HG02798 (cell line): ENCODE results near the gene RABGAP1L.

ENCODE experiments used
- ATAC-seq: cut with Tn5 transposase; IDR thresholded peaks from one replicate; pipeline ENCODE4 v1.9.1; 2021; ENCODE audit warnings: mild to moderate bottlenecking; ENCODE audit not compliant: unreplicated experiment, poor library complexity

RABGAP1L gene

GRCh38 chr1:174726880-174727585, 567.7 kb downstream of the RABGAP1L start:
- ATAC-seq: no peak

GRCh38 chr1:174734270-174734669, 575.0 kb downstream of the RABGAP1L start:
- no peak for ATAC-seq

DNA sequence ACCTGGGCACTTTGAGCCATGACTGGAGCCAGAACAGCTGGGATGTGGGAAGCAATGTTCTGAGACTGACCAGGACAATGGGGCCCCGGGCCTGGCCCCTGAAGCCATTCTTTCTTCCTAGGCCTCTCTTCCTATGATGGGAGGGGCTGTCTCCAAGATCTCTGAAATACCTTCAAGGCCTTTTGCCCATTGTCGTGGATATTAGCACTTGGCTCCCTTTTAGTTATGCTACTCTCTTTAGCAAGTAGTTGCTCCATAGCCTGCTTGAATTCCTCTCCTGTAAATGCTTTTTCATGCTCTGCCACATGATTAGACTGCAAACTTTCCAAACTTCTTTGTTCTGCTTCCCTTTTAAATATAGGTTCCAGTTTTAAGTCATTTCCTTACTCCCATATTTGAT, 577.5 kb downstream of the RABGAP1L start:
- ATAC-seq: no peak

DNA sequence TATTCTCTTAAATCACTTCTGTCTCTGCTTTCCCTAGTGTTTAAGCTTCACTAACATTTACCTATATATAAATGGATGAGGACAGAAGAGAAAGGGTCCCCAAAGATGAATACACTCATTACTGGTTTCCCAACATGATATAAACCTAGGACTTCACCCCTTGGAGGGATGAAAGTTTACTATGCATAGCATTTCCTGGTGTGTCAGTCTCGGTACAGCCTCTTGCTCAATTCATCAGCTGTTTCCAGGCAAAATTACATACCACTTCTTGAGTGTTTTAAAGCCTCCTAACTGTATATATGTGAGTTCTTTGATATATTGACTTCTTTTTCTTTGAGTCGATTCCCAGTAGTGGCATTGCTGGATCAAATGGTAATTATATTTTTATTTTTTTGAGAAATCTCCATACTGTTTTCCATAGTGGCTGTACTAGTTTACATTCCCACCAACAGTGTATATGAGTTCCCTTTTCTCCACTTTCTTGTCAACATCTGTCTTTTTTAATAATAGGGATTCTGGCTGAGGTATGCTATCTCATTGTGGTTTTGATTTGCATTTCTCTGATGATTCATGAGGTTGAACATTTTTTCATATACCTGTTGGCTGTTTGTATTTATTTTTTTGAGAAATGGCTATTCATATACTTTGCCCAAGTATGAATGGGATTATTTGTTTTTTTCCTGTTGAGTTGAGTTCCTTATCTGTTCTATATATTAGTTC, 581.1 kb downstream of the RABGAP1L start:
- no peak for ATAC-seq

DNA sequence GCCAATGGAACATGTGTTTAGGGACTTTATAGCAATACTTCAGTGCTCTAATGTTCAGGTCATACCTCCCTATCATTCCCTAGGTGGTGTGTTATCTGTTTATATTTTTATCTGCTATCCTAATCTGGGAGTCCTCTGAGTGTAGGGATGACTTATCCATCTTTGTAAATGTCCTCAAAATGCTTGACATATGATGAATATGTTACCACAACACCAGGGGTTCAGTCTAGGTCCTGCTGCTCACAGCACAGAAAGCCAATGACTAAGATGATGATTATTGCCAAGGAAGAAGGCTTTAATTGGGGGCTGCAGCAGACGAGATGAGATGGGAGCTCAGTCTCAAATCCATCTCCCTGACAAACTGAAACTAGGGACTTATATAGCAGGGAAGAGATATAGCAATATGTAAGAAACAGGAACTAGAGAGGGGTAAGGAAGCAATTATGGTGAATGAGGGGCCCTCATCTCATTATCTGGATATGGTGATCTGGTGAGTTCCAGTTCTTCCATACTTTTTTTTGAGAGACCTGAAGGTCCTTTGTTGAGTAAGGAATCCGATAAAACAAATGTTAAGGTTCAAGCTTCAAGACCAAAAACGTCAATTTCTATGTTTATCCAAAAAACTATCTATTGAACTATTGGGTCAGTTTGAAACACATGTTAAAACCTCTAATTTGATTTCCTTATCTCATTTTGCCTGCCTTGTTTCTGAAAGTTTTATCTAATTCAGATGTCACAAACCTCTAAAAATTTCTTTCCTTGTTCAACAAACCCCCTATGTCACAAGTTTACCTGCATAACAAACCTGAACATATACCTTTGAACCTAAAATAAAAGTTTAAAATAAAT, 583.7 kb downstream of the RABGAP1L start:
- no peak for ATAC-seq

DNA sequence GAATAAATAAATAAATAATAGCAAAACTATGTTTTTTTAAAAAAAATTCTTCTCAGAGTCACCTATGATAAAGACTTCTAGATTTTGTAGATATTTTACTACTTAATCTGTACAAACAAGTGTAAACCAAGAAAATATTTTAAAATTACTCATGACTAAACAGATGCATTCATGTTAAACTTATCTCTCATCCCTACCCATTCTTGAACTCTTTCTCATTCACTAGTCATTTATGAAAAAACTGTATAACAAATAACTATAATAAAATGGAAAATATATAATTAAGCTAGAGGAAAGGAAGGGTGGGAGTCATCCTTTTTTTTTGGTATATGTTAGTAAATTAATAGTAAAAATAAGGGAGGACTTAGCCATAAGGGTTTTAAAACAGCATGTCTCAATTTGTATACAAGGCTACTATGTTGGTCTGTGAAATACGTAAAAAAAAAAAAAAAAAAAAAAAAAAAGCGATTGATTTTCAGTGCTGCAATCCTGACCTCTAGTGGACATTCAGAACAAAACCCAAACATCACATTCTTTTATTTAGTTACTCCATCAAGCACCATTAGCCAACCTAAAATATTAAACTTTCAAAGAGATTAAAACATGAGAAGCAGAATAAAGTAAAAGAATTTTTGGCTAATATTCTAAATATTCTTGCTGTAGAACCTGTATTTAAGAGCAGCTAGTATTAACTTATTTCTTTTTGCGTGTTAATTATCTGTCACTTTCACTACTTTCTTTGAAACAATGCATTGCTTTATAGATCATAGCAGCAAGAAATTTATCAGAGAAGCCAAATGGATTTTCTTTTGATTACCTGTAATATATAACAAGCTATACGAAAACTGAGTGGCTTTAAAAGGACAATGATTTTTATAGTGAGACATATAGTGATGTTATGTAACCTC, 584.6 kb downstream of the RABGAP1L start:
- ATAC-seq: no peak

DNA sequence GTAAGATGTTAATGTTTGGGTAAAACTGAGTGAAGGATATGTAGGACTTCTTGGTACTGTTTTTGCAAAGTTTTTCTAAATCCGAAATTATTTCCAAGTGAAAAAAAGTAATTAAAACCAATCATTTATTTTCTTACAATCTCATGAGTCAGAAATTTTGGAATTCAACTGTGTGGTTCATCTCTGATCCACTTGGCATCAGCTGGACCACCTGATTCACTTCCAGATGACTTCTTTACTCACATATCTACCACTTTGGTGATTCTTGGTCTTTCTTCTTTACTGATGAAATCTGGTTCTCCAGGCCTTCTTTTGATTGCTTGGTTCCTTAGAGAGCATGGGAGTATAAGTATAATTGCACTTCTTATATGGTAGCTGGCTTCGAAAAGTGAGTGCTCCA, 585.6 kb downstream of the RABGAP1L start:
- ATAC-seq: no peak

GRCh38 chr1:174746024-174746808, 586.9 kb downstream of the RABGAP1L start:
- ATAC-seq: no peak

GRCh38 chr1:174747613-174748012, 588.3 kb downstream of the RABGAP1L start:
- ATAC-seq: no peak

- ATAC-seq: no peak
These were observed 589.3 kb downstream of the RABGAP1L start for GRCh38 chr1:174748586-174748985.

GRCh38 chr1:174753131-174753530, 593.8 kb downstream of the RABGAP1L start:
- no peak for ATAC-seq

DNA sequence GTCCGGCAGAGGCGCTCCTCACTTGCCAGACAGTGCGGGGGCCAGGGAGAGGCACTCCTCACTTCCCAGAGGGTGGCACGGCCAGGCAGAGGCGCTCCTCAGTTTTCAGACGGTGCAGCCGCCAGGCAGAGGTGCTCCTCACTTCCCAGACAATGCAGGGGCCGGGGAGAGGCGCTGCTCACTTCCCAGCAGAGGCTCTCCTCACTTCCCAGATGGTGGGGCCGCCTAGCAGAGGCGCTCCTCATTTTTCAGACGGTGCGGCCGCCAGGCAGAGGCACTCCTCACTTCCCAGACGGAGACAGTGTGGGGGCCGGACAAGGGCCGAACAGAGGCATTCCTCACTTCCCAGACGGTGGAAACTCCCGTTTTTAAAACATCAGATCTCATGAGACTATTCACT, 602.0 kb downstream of the RABGAP1L start:
- ATAC-seq: no peak

DNA sequence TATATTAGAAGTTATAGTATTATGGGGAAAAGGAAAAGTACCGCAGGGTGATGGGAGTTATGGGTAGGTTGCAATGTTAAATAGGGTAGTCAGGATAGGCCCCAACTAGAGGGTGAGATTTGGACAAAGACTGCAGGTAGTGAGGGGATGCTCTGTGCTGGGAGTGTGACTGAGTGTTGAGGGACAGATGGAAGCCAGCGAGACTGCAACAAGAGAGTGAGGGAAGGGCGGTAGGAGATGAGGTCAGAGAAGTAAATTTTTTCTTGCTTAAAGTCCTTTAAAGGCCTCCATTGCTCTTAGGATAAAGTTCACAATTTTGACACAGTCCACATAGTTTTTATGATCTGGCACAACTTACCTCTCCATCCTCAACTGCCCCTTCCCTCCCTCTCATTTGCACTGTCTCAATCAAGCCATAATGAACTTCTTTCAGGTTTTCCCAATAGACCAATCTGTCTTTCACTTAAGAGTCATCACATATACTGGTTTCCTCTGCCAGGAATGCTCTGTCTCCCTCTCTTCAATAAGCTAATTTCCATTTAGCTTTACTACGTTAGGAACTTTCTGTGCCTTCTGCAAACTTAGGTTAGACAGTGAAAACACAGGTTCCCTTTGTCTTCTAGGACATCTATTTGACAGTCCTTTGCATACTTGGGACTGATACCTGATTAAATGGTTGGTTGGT, 602.7 kb downstream of the RABGAP1L start:
- no peak for ATAC-seq

- ATAC-seq: no peak
These were observed 604.9 kb downstream of the RABGAP1L start for GRCh38 chr1:174764191-174764590.

GRCh38 chr1:174766727-174767126, 607.4 kb downstream of the RABGAP1L start:
- no peak for ATAC-seq

- no peak for ATAC-seq
These were observed 609.2 kb downstream of the RABGAP1L start for GRCh38 chr1:174768516-174768915.

DNA sequence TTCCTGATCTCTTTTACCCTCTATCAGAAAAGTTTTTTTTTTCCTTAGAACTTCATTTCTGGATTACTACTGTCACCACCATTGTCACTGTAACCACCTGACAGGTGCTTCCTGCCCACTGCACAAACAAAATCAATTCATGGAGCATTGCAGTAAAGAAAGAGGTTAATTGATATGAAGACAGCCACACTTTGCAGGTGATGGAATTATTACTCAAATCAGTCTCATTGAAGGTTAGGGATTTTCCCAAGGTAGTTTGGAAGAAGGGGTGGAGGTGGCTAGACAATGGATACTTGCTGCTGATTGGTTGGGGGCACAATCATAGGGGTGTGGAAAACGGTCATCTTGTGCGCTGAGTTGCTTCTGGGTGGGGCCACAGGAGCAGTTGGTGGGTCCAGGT, 609.6 kb downstream of the RABGAP1L start:
- ATAC-seq: no peak

DNA sequence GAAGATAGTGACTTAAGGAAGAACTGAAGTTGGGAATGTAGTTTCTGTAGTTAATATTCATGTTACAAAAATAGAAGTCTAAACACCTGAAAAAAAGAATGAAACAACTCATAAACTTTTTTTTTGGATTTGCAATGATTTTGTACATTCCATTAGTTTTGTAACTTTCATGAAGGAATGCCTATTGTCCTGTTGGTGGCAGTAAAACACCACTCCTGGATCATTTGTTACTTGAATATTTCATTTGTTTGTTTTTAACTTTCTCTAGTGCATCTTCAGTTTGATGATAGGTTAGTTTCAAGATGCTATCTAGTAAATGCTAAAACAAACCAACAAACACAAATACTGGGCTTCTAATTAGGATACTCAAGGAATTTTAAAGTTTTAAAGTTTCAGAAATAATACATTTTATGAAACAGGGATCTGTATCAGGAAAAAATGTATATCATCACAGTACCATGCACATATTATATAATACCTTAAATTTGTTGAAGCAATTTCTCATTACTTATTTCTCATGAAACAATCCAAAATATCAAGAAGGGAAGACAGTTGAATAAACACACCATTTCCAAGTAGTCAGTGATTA, 610.7 kb downstream of the RABGAP1L start:
- no peak for ATAC-seq
